Ammon's horn (tissue), 1 donor: Measurements from ENCODE around the gene AURKAIP1.

ENCODE experiments used
- DNase-seq: peaks from one replicate; pipeline ENCODE4 v3.0.0-alpha.2; 2016; ENCODE audit warnings: low spot score

The AURKAIP1 gene

GRCh38 chr1:1346501-1346890, 28.5 kb downstream of the AURKAIP1 start:
- DNase-seq = no peak

- no peak for DNase-seq
Measured at GRCh38 chr1:1345860-1346500, 29.0 kb downstream of the AURKAIP1 start.

- no peak for DNase-seq
Measured at GRCh38 chr1:1345384-1345783, 29.6 kb downstream of the AURKAIP1 start.

GRCh38 chr1:1344655-1345361, 30.2 kb downstream of the AURKAIP1 start:
- no peak for DNase-seq

GRCh38 chr1:1343811-1344421, 31.1 kb downstream of the AURKAIP1 start:
- no peak for DNase-seq

GRCh38 chr1:1342584-1343115, 32.4 kb downstream of the AURKAIP1 start:
- no peak for DNase-seq

- DNase-seq = no peak
Measured at GRCh38 chr1:1342061-1342562, 32.9 kb downstream of the AURKAIP1 start.

- no peak for DNase-seq
Measured at GRCh38 chr1:1341549-1342021, 33.4 kb downstream of the AURKAIP1 start.

- no peak for DNase-seq
Measured at GRCh38 chr1:1340791-1341548, 34.0 kb downstream of the AURKAIP1 start.

GRCh38 chr1:1340185-1340584, 34.8 kb downstream of the AURKAIP1 start:
- no peak for DNase-seq

- DNase-seq = no peak
Measured at GRCh38 chr1:1338278-1338677, 36.7 kb downstream of the AURKAIP1 start.

GRCh38 chr1:1337793-1338147, 37.2 kb downstream of the AURKAIP1 start:
- no peak for DNase-seq

GRCh38 chr1:1336931-1337792, 37.8 kb downstream of the AURKAIP1 start:
- no peak for DNase-seq

- DNase-seq = no peak
Measured at GRCh38 chr1:1336446-1336845, 38.6 kb downstream of the AURKAIP1 start.

GRCh38 chr1:1335792-1336248, 39.2 kb downstream of the AURKAIP1 start:
- DNase-seq = no peak

GRCh38 chr1:1335283-1335682, 39.7 kb downstream of the AURKAIP1 start:
- no peak for DNase-seq

- DNase-seq = no peak
Measured at GRCh38 chr1:1334835-1335234, 40.2 kb downstream of the AURKAIP1 start.

- DNase-seq = no peak
Measured at GRCh38 chr1:1333551-1334241, 41.3 kb downstream of the AURKAIP1 start.

- no peak for DNase-seq
Measured at GRCh38 chr1:1332774-1333480, 42.1 kb downstream of the AURKAIP1 start.
